CD4-positive, alpha-beta T cell treated with Interleukin-15 for 4 hours (primary cell): ENCODE data around the gene ASIC3.
"Not testable (repeated sequence)": the region's sequence is repeated elsewhere in the genome, so short reads cannot be mapped to it uniquely, and the experiment has no call there.

Source experiments
- DNase-seq: peaks from one replicate; pipeline ENCODE4 v3.0.0-alpha.2; 2020; ENCODE audit warnings: low spot score

ASIC3 gene

DNA sequence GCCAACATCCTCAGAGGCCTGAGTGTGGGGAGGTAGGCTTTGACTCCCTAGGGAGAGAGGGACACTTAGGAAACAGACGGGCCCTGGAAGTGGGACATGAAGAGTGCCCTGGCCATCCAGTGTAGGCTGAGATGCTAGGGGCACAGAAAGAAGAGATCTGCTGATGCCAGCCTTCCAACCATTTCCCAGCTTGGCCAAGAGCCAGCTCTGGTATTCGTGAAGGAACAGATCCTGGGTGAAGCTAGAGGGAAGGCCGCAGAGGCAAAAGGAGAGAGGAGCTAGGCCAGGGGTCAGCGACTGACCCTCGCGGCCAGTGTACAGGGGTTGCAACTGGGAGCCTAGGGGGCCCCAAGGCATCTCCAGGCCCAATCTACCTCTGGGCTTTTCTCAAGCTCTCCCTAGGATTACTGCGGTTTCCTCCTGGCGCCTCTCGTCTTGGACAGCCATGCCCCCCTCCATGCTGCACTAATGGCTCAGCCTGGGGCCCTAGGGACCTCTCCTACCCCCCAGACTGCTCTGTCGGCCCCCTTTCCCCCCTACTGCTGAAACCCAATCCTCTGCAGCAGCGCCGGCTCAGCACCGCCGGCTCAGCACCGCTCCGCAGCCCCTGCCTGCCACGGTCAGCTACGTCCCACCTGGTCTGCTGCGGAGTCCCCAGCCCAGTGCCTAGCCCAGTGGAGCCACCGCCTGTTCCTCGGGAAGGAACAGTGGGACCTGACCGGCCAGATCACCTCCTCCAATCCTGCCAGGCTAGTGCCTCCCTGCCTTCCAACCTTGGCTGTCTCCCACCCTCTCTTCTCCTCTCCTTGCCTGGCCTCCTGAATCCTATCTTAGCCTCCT lies at the start of gene ASIC3:
ASIC3 (plus strand) TSS at position 556 of the 840 bp plus-strand sequence. CDS start 355 bp downstream, outside the sequence.
- no peak for DNase-seq

DNA sequence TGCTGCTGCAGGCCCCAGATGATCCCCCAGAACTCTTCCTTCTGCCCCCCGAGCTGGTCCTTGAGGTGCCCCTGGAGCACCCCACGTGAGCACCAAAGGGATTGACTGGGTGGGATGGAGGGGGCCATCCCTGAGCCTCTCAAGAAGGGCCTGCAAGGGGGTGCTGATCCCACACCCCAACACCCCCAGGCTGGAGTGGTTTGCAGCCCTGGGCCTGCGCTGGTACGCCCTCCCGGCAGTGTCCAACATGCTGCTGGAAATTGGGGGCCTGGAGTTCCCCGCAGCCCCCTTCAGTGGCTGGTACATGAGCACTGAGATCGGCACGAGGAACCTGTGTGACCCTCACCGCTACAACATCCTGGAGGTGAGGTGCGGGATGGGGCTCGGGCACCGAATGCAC lies 49.3 kb upstream of the ASIC3 start:
- no peak for DNase-seq

DNA sequence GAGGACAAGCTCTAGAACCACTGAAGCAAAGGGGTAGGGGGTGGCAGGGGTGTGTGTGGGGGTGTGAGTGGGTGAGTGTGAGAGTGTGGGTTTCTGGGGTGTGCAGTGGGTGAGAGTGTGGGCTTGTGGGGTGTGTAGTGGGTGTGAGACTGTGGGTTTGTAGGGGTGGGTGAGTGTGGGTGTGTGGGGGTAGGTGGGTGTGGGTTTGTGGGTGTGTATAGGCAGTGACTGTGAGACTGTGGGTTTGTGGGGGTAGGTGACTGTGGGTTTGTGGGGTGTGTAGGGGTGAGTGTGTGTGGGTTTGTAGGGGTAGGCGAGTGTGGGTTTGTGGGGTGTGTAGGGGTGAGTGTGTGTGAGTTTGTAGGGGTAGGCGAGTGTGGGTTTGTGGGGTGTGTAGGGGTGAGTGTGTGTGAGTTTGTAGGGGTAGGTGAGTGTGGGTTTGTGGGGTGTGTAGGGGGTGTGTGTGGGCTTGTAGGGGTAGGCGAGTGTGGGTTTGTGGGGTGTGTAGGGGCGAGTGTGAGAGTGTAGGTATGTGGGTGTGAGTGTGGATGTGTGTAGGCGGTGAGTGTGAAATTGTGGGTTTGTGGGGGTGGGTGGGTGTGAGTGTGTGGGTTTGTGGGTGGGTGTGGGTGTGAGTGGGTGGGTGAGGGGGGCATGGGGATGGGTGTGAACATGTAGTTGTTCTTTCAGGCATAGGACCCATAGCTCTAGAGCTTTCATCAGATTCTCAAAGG lies 48.7 kb upstream of the ASIC3 start:
- DNase-seq: no peak

DNA sequence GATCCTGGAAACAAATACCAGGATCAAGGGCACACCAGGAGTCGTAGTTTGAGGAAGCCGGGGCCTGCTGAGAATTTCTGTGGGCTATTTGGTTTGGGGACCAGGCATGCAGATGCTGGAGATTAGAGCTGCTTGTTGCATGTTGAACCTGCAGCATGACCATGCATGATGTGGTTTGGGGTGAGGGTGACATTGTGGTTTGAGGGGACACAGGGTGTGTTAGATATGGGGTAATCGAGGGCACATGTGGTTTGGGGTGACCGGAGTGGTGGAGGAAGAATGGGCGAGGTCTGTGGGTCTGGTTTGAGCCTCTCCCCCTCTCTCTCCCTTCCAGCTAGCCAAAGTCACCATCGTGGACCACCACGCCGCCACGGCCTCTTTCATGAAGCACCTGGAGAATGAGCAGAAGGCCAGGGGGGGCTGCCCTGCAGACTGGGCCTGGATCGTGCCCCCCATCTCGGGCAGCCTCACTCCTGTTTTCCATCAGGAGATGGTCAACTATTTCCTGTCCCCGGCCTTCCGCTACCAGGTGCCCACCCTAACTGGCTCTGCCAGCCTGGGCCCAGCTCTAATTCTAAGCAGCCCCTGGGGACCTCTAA lies 47.3 kb upstream of the ASIC3 start:
- DNase-seq: no peak

DNA sequence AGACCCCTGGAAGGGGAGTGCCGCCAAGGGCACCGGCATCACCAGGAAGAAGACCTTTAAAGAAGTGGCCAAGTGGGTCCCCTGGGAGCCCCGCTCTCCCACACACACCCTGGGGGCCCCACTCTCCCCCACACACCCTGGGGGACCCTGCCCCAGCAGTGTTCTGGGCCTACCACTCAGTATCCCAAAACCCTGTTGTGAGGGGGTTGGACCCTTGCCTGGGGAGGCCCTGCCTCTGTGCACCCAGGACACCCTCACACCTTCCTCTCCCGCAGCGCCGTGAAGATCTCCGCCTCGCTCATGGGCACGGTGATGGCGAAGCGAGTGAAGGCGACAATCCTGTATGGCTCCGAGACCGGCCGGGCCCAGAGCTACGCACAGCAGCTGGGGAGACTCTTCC lies 46.8 kb upstream of the ASIC3 start:
- DNase-seq: no peak

DNA sequence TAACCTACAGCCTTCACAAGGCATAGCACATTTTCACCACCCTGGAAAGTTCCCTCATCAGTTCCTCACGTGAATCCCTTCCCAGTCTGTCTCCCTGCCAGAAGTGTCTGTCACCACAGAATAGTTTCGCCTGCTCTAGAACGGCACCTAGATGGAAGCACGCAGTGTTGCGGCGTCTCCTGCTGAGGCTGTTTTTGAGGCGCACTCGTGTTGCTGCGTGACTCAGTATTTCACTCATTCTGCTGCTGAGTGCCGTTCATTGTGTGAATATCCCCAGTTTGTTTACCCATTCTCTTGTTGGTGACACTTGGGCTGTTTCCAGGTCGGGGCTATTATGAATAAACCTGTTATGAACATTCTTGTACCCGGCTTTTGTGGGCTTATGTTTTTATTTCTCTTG lies 44.8 kb upstream of the ASIC3 start:
- no peak for DNase-seq

DNA sequence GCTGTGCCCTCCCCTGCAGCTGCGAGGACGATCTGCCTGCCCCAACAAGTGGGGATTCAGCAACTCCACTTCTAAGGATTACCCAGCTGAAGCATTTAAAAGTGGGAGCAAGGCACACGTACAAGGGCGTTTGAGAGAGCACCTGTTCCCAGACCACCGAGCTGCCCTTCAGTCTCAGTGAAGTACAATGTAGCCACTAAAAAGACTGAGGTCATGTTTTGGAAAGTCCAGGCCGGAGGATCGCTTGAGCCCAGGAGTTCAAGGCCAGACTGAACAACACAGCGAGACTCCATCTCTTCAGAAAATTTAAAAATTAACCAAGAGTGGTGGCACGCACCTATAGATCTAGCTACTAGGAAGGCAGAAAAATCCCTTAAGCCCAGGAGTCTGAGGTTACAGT lies 42.8 kb upstream of the ASIC3 start:
- DNase-seq: no peak

DNA sequence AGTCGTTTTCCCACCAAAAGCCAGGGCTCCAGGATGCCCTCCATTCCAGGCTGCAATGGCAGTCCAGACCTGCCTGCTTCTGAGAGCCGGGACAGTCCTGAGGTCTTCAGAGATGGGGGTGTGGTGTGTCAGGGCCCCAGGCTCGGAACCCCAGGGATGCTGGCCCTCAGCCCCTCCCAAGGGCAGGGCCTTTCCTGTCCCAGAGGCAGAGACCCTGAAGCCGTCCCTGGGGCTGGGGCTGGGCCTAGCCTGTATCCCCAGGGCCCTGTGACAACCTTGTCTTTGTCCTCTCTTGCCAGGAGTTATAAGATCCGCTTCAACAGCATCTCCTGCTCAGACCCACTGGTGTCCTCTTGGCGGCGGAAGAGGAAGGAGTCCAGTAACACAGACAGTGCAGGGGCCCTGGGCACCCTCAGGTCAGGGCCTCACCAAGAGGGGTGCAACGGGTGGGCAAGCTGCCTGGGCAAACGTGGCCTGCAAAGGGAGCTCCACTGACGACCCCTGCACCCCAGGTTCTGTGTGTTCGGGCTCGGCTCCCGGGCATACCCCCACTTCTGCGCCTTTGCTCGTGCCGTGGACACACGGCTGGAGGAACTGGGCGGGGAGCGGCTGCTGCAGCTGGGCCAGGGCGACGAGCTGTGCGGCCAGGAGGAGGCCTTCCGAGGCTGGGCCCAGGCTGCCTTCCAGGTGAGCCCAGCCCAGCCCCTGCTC lies 41.6 kb upstream of the ASIC3 start:
- no peak for DNase-seq

DNA sequence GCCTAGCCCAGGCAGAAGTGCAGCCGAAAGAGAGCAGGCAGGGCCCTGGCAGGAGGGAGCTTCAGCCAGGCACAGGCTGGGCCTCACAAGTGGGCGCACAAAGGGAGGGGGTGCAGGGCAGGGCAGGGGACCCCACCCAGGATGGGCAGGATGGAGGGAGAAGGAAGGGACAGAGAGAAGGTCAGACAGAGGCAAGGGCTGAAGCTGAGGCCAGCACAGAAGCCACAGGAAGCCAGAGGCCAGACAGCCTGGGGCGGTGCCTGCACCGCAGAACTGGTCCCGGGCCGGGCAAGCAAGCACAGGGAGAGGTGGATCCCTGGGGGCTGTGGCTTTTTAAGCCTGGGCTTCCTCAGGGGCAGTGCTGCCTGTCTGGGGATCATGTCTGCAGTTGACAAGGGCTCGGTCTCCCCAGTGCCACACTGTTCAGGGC lies 40.8 kb upstream of the ASIC3 start:
- DNase-seq: no peak

DNA sequence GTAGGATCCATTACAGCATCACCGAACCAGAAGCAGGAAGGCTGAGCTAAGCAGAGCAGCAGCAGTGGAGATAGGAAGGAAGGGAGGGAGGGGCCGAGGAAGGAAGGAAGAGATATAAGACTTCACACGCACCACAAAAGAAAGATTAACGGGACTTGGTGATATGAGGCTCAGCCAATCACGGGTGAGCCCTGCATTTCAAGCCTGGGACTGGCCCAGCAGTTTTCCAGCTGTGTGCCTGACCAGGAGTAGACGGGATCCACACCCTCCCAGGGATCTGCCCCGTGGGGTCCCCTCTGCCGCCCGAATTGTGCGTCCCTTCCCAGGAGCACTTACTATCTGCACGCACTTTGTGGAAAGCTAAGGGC lies 40.2 kb upstream of the ASIC3 start:
- DNase-seq: peak; percentile 48

DNA sequence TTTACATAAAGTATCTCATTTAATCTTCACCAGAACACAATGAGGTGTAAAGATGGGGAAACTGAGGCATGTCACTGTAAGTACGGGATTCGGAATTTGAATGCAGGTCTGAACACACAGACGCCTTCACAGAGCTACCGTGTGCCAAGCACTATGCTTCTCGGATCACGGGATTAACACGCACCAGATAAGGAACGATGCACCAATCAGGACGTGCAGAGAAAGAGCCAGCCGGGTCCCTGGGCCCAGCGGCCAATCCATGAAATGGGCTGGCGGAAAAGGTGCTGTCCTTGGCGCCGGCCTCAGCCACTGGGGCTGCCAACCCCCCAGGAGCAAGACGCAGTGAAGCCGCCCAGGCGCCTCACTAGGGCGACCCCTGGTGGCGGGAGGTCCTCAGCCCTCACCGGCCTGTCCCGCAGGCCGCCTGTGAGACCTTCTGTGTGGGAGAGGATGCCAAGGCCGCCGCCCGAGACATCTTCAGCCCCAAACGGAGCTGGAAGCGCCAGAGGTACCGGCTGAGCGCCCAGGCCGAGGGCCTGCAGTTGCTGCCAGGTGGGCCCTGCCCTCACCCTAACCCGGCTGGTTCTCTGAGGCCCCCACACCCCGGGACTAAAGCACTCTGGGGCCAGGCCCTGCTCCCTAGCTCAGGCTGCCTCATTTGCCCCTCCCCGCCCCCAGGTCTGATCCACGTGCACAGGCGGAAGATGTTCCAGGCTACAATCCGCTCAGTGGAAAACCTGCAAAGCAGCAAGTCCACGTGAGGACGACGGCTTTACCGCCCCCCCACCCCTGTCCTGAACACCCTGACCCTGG lies 39.6 kb upstream of the ASIC3 start:
- DNase-seq: peak; percentile 89

DNA sequence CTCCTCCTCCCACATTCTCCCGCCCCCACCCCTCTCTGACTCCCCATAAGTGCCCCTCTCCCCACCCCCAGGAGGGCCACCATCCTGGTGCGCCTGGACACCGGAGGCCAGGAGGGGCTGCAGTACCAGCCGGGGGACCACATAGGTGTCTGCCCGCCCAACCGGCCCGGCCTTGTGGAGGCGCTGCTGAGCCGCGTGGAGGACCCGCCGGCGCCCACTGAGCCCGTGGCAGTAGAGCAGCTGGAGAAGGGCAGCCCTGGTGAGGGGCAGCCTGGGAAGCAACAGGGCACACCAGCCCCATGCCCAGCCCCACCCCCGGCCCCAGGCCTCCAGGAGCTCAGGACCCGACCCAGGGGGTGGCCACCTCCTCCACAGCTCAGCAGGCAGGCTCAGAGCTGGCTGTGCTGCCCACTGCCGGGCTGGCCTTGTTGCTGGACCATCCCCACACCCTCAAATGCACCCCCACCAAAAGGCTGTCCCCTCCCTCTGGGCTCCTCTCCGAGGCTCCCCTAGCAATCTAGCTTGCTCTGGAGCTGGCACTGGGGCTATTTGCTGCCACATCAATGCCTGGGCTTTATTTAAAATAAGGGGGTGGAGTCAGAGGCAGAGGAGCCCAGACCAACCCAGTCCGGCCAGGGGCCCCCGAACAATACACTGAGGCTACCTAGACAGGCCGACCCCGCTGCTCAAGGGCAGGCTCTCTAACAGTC lies 38.8 kb upstream of the ASIC3 start:
- DNase-seq: no peak

DNA sequence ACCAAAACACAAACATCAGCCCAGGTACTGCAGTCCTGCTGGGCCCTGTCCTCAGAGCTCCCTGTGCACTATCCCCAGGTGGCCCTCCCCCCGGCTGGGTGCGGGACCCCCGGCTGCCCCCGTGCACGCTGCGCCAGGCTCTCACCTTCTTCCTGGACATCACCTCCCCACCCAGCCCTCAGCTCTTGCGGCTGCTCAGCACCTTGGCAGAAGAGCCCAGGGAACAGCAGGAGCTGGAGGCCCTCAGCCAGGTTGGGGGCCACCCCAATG lies 38.4 kb upstream of the ASIC3 start:
- no peak for DNase-seq

DNA sequence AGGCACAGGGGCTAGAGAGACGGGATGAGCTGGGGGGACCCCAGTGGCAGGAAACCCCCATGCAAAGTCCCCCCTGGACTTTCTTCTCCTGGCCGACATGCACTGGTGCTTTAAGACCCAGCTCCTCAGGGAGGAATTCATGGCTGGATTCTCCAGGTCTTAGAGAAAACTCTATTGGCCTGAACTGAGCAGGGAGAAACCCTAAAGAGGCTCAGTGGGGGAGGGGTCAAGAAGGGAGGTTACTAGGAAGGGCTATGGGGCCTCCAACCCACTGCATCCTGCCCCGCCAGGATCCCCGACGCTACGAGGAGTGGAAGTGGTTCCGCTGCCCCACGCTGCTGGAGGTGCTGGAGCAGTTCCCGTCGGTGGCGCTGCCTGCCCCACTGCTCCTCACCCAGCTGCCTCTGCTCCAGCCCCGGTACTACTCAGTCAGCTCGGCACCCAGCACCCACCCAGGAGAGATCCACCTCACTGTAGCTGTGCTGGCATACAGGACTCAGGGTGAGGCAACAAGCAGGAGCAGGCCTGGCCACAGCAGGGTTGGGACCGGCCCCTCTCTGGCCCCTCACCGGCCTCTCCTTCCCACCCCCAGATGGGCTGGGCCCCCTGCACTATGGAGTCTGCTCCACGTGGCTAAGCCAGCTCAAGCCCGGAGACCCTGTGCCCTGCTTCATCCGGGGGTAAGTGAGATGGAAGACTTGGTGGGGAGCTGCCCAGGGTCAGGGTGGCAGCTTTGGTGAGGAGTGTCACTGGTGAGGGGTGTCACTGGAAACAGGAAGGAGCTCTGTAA lies 37.8 kb upstream of the ASIC3 start:
- peak; percentile 41 for DNase-seq

DNA sequence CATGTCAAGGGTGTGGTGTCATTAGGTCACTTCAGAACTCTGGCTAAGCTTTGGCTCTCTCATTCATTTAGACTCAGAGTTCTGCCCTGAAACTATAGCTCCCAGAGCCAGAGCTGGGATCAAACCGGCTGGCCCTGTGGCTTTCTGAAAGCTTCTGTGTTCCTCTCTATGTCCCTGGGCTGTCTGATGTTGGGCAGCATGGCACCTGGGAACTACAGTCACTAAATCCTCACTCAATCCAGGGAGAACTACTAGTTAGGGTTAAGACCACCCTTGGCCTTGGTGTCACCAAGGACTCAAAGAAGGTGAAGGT lies 37.3 kb upstream of the ASIC3 start:
- DNase-seq: no peak

DNA sequence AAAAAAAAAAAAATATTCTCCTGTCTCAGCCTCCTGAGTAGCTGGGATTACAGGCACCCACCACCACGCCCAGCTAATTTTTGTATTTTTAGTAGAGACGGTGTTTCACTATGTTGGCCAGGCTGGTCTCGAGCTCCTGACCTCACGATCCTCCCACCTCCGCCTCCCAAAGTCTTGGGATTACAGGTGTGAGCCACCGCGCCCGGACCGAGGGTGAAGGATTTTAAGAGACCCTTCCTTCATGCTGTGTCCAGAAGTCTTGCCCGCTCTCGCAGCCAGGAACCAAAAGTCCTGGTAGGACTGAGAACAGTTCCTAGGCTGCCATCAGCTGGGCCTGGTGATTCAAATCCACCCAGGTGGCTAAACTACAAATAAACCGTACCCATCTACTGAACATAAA lies 36.7 kb upstream of the ASIC3 start:
- not testable (repeated sequence) for DNase-seq

DNA sequence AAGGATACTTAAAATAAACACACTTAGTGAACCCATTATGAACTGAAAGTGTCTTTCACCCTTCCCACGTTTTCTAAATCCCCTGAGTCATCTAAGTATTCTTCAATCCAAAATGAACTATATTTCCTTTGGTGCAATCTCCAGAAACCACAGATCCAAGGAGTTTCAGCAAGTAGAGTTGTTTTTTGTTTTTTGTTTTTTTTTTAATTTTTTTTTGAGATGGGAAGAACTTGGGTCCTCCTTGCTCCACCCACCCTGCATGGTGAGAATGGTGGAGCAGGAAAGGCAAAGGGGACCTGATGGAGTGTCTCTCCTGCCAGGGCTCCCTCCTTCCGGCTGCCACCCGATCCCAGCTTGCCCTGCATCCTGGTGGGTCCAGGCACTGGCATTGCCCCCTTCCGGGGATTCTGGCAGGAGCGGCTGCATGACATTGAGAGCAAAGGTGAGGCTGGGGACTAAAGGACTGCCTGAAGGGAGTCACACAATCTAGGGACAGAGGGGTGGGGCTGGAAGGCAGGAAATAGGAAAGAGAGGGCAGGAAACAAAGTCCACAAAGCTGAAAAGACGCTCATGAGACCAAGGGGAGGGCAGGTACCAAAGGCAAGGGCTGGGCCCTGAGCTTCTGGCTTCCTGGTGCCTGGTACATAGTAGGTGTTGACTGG lies 36.2 kb upstream of the ASIC3 start:
- no peak for DNase-seq

DNA sequence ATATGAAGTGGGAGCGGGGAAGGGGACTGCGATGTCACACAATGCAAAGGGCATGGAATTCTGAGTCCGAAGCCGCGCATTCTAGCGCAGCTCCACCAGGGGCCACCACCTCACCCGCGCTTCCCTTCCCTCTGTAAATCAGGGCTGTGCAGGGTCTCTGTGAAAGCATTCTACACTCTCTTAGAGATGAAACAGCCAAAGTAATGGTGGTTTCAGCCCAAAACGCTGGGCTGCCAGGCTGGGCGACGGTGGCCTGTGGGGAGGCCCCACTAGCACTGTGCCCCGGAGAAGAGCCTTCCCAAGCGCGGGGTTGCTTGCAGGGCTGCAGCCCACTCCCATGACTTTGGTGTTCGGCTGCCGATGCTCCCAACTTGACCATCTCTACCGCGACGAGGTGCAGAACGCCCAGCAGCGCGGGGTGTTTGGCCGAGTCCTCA lies 35.4 kb upstream of the ASIC3 start:
- DNase-seq: peak; percentile 19

DNA sequence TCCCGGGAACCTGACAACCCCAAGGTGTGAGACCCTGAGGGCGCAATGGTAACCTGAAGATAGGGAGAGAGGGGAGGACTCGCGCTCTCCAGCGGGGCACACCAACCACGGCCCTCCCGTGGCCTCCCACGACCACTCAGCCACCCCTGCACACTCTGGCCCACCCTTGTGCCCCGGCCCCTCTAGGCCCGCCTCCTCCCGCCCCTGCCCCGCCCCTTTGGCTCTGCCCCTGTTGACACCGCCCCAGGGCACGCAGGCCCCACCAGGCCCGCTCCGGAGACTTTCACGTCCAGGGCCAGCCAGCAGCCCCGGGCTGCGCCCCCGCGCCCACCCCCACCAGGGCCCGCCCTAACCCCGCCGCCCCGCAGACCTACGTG lies 35.0 kb upstream of the ASIC3 start:
- DNase-seq: no peak
